ENCODE results near the gene UMODL1. TPM values are rescaled to one million over a fixed set of nuclear protein-coding genes. Genes with fewer than 3 reads are reported as not detected.

The UMODL1 gene
- total RNA-seq, 1 donor, result not detected

DNA sequence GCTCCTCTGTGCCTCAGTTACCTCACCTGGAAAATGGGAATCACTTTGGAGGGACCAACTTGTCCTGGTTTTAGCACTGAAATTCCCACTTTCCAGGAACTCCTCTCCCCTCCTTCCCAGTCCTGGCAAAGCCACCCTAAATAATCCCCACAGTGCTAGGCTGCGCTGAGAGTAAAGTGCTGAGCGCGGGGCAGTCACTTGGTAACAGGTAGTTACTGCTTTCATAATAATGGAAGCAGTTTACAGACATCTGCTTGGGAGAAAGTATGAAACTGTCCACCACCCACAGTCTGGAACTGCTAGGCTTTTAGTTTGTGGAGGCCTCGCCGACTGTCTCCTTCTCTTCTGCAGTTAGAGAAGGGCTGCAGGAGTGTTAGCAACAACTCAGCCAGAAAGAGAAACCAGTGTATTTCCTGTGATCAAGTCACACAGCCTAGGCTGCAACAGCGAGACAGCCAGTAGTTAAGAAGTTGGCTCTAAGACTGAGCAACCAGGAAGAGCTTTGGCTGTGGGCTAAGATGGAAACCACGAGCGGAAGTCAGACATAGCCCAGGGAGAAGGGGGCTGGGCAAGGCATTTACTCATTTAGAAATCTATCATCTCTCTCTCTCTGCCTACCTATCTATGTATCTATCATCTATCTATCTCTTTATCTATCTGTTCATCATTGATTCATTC, 117.0 kb downstream of the UMODL1 start:
- no peak overlapping the region for H3K4me3 ChIP-seq (ENCODE audit: low read depth, low read length)
- TF ChIP-seq CTCF (IDR thresholded peaks at IDR 0.05; ENCODE audit: insufficient read depth, low read length), result no peak
- DNase-seq (ENCODE audit: low read depth), result peak; percentile 32

GRCh38 chr21:42188663-42189062, 117.5 kb downstream of the UMODL1 start:
- no peak for TF ChIP-seq CTCF (IDR thresholded peaks at IDR 0.05; ENCODE audit: insufficient read depth, low read length)
- no peak overlapping the region for H3K4me3 ChIP-seq (ENCODE audit: low read depth, low read length)
- no peak for DNase-seq (ENCODE audit: low read depth)

- TF ChIP-seq CTCF (IDR thresholded peaks at IDR 0.05; ENCODE audit: insufficient read depth, low read length), result no peak
- no peak for DNase-seq (ENCODE audit: low read depth)
- no peak overlapping the region for H3K4me3 ChIP-seq (ENCODE audit: low read depth, low read length)
Measured at GRCh38 chr21:42189431-42189830, 118.3 kb downstream of the UMODL1 start.

DNA sequence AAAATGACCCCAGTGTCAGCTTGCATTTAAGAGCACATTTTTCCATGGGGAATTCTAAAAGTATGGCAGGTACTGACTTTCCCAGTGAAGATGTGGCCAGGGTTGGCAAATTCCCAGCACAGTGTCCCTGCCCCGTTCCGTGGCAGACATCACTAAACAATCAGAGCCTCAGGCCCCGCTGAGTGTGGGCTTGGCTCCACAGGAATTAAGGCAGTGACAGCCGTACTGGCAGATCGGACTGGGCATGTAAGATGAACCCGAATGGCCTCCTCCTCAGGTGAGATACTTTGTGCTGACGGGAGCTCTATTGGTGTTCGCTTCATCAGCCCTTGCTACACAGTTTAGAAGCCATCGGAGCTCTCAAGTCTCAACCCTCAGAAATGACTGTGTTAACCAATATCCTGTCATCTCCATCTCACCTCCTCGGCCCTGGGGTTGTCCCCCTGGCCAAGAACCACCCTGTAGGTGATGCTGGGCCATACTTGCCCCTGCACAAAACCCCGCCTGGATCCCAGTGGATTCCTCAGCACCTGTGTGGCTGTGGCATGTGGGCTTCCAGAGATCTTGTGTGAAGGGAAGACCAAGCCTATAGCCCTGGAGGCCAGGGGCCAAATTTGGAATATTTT, 118.9 kb downstream of the UMODL1 start:
- DNase-seq (ENCODE audit: low read depth), result no peak
- no peak for TF ChIP-seq CTCF (IDR thresholded peaks at IDR 0.05; ENCODE audit: insufficient read depth, low read length)
- H3K4me3 ChIP-seq (ENCODE audit: low read depth, low read length), result no peak overlapping the region

- TF ChIP-seq CTCF (IDR thresholded peaks at IDR 0.05; ENCODE audit: insufficient read depth, low read length), result no peak
- H3K4me3 ChIP-seq (ENCODE audit: low read depth, low read length), result no peak overlapping the region
- DNase-seq (ENCODE audit: low read depth), result no peak
Measured at GRCh38 chr21:42190486-42190863, 119.4 kb downstream of the UMODL1 start.

- no peak overlapping the region for H3K4me3 ChIP-seq (ENCODE audit: low read depth, low read length)
- no peak for TF ChIP-seq CTCF (IDR thresholded peaks at IDR 0.05; ENCODE audit: insufficient read depth, low read length)
- DNase-seq (ENCODE audit: low read depth), result no peak
Measured at GRCh38 chr21:42191064-42191463, 119.9 kb downstream of the UMODL1 start.
